SW 1271 (cell line): ENCODE data around the gene CRYBA4.

Experiments used
- DNase-seq, 2 experiments: peaks; one replicate each; lab custom pipeline; 2025; lab: John Stamatoyannopoulos, UW

The CRYBA4 gene

GRCh38 chr22:26621663-26622062 lies at the start of gene CRYBA4:
TSS of gene CRYBA4 (plus strand) at chr22:26621963. CDS start at chr22:26622597, 634 bp downstream.
- DNase-seq: no peak

GRCh38 chr22:26573026-26573662 lies 48.6 kb upstream of the CRYBA4 start:
- no peak for DNase-seq

GRCh38 chr22:26574001-26574723 lies 47.6 kb upstream of the CRYBA4 start:
- no peak for DNase-seq

DNA sequence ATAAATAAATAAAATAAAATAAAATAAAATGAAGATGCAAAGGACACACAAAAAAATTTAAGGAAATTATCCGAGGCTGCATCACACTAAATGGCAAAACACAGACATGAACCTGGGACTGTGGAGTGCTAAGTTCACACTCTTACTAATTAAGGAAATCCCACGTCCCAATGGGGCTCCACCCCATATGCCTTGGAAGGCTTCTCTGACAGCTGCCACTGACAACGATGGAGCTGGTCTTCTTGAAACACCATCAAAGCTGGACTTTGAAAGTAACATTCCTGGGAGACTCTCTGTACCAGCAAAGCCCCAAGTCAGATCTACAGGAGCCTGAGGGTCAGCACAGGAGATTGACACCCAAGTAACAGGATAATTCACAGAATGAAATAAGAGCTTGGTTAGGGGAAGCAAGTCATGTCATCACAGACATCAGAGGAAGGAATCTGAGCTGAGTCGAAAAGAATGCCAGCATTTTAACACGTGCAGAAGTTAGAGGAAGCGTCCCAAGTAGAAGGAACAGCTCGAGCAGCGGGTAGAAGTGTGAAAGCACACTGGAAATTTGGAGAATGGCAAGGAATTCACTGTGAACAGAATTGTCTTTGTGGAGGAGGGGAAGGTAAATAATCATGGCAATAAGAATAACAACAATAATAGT lies 45.6 kb upstream of the CRYBA4 start:
- no peak for DNase-seq

- no peak for DNase-seq
Observed at GRCh38 chr22:26577081-26577480, 44.7 kb upstream of the CRYBA4 start.

- no peak for DNase-seq
Observed at GRCh38 chr22:26579331-26579886, 42.4 kb upstream of the CRYBA4 start.

DNA sequence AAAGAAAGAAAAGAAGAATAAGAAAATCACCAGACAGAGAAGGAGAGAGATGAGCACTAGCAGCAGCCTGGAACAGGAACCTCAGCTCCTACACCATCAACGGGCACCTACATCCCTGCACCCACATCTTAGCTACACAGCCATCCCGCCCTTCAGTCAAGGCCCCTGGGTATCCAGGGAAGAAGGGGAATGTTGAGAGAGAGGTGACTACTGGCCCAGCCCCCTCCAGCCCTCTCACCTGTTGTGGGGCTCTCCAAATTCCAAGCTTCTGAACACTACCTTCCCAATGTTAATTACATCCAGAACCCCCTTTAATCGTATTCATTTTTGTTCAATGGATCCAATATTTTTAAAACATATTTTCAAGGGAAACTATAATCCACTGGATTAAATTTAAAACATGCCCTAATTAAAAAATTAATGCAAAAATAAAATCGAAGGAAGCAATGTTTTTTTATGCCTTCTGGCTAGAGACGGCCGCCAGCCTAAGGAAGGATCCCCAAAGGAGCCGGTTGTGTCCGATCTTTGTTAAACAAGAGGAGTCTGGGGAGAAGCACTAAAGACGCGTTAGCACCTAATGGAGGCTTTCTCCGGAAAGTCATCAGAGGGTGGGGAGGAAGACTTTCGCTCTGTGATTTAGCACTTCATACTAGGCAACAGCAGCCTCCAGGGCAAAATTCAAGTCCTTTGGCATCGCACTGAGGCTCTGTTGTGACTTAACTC lies 41.4 kb upstream of the CRYBA4 start:
- DNase-seq: no peak

DNA sequence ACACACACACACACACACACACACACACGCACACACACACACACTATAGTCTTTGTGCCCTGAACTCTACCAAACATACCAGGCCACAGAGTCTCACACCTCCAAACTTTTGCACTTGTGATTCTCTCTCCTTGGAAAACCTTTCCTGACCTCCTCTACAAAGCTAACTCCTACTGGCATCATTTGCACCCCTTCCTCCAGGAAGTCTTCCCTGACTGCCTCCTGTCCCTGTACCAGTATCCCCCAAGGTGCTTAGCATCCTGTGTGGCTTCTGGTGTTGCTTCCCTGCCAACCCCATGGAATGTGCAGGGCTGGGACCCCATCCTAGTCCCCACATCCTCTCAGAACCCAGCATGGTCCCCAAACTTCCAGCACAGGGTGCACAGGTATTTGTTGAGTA lies 40.7 kb upstream of the CRYBA4 start:
- DNase-seq: no peak

- no peak for DNase-seq
Observed at GRCh38 chr22:26581633-26582168, 40.1 kb upstream of the CRYBA4 start.

GRCh38 chr22:26584010-26584409 lies 37.8 kb upstream of the CRYBA4 start:
- DNase-seq: no peak

DNA sequence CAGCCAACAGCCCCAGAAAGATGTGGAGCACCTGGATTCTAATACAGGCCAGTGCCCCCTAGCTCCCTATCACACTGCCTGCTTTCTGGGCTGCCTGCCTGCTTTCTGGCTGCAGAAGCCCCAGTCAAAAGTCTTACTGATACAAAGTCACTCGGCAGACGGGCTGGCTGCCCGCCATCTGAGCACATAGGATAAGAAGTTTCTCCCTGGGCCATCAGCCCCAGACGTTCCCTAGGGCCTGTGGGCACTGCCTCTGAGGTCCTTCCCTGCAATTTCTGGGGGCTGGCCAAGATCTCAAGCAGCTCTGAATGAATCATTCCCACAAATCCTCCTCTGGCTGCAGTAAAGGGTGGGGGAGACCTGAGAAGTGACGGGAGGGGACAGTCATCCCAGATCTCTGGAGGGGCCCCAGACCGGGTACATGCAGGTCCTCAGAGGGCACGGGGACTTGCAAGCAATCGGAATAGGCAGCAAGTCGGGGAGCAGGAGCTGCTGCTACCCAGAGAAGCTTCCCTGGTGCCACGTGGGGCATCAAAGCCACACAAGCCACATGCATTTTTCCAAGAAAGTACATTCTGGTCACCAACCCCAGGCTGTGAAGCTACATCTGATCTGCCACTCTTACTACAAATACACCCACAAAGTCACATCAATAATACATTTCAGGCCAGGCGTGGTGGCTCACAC lies 36.5 kb upstream of the CRYBA4 start:
- peak; percentile 6 to 16 for DNase-seq

DNA sequence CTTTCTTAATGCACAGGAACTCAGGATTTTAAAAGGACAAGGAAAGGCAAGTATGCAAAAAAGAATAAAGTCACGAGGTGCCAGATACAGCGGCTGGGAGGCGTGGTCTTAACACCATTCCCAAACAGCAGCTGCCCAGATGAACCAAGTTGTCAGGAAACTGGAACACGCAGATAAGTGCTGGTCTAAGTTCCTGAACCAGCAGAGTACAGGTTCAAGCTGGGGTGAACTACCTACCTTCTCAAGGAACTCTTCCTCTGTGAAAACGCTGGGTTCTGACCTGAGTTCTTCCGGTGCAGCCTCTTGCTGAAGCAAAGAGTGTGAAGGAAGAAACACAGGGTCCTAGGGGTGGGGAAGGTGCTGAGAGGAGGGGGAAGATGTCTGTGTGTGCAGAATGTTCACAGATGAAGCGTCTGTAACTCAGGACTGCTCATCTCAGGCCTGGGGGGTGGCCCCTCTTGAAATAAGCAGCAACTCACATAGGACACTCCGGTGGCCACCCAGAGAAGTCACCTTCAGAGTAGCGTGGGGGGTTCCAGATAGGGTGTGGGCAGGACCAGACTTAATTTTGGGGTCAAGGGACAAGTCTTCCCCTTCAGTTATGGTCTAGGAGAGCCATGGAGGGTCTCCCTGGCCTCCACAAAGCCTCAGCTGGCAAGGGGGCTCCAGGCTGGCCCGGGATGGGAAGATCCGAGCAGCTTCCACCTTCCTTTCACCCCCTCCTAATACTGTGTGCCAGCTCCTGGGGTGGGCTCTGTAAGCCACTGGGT lies 35.0 kb upstream of the CRYBA4 start:
- DNase-seq: no peak

DNA sequence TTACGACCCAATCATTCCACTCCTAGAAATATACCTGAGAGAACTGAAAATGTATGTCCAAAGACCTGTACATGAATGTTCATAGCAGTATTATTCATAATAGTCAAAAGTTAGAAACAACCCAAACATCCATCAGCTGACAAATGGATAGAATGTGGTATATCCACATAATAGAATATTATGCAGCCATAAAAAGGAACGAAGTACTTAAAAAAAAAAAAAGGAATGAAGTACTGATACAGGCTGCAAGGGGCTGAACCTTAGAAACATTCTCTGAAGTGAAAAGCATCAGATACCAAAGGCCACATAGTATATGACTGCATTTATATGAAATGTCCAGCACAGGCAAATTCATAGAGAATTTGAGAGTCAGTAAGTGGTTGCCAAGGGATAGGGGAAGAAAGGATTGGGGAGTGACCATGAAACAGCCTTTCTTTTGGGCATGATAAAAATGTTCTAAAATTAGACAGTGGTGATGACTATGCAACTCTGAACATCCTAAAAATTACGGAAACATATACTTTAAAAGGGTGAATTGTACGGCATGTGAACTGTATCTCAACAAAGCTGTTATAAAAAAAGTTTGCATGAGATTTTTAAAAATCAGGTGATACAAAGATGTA lies 33.7 kb upstream of the CRYBA4 start:
- no peak for DNase-seq

DNA sequence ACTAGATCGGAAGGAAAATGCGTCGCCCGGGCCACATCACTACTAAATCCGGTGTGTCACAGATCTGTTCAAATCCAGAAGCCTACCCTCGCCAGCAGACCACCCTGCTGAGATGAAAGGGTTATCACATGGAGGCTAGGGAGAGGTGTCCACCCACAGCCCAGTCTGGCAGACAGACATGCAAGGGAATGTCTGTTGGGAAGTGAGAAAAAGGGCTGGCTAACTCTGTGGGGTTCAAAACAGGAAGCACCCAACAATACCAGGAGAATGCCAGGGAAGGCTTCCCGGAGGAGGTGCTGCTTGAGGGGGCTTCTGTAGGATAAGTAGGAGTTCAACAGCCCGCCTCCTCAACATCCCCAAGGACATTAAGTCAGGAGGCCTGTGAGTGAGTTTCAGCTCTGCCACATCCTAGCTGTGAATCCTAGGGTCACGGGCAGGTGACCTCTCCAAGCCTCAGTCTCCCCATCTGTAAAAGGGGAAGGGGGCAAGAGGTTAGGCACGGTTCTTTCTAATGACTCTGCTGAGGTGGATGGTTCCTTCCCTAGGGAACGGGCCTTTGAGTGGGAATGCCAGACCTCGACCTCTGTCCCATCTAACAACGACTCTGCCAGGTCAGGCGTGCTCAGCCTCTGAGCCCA lies 32.9 kb upstream of the CRYBA4 start:
- DNase-seq: no peak

- no peak for DNase-seq
Observed at GRCh38 chr22:26589367-26589844, 32.4 kb upstream of the CRYBA4 start.

DNA sequence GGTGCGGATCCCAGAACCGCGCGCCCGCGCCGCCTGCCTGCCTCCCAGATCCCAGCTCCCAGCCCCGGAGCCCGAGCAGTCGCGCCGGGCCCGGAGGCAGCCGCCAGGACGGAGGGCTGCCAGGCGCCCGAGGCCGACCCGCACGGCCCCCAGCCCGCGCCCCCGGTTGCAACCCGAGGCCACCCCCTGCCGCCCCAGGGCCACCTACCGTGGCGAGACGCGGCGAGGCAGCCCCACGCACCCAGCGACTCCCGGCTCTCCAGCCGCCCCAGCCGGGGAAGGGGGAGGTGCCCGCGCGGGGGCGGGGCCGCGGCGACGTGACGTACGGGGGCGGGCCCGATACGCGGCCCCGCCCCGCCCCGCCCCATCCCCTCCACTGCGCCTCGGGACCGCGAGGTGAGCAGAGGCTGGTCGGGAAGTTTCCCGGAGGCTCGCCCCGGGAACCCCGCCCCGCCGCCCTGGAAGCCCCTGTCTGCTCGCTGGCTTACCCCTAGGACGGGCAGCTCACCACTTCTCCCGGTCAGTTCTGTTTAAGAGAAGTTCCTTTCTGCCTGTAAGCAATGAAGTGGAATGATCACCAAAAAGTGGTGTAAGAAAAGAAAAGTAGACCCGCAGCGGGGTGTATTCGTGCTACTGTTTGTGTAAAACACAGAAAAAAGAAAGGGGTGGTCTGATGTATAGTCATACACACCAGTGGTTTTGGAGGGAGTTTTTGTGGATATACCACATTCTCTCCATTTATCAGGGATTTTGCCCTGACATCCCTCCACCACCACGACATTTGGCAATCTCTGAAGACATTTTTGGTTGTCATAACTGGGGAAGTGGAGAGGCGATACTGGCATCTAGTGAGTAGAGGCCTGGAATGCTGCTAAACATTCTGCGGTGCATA lies 31.7 kb upstream of the CRYBA4 start, which contains the start of gene TPST2:
Gene TPST2, minus strand, starts transcription at position 288 of the 892 bp plus-strand sequence. CDS start 48,502 bp downstream, outside the sequence.
- DNase-seq: peak in 1 of 2 experiments; percentile 45

DNA sequence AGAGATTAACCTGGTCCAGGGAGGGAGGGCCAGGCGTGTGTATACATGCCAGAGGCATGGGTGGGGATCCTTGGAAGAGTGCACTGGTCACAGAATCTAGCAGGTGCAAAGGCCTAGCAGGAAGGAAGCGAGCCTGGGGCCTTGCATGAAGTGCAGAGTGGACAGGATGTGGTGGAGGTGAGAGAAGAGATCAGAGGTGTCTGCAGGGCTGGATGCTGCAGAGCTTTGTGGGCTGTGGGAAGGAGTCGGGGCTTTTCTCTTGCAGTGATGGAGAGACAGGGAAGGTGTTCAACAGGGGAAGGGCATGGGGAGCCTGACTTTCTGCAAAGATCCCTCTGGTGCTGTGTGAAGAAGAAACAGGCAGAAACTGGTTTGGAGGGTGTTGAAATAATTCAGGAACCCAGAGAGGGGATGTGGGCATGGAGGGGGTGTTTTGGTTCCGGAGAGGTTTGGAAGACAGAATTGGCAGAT lies 29.3 kb upstream of the CRYBA4 start:
- DNase-seq: no peak

DNA sequence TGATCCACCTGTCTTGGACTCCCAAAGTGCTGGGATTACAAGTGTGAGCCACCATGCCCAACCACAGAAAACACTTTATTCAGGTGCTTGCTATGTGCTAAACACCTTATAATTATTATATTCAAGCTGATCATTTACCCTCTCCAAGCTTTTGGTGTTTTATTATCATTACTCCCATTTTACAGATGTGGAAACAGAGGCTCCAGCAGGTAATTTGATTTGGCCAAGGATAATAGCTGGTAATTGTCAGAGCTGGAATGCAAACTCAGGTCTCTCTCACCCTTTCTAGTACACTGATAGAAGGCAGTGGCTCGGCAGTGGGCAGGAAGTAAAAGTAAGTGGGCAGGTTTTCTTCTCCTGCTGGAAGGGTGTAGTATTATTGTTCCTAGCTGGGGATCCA lies 28.0 kb upstream of the CRYBA4 start:
- DNase-seq: no peak
